Endodermal cell (in vitro differentiated cells): ENCODE measurements around the gene LEFTY2. TPM values are rescaled to one million over a fixed set of nuclear protein-coding genes. Genes with fewer than 3 reads are reported as not detected.

Experiments used
- DNase-seq: peaks from one replicate; pipeline ENCODE4 v3.0.0-alpha.2; 2017
- H3K27ac ChIP-seq: 2 replicates; pipeline ENCODE4 v1.5.1; 2013; ENCODE audit warnings: mild to moderate bottlenecking, low read depth, low read length, moderate library complexity
- H3K27me3 ChIP-seq: 2 replicates; pipeline ENCODE4 v1.6.1; 2013; ENCODE audit warnings: mild to moderate bottlenecking, low read length, moderate library complexity; ENCODE audit not compliant: insufficient read depth, control insufficient read depth, poor library complexity, severe bottlenecking
- H3K36me3 ChIP-seq: 2 replicates; pipeline ENCODE4 v1.7.0; 2013; ENCODE audit warnings: mild to moderate bottlenecking, low read length, moderate library complexity; ENCODE audit not compliant: control insufficient read depth, insufficient read depth
- H3K4me1 ChIP-seq: one replicate; pipeline ENCODE4 v1.7.0; 2013; ENCODE audit warnings: low read length; ENCODE audit not compliant: control insufficient read depth, insufficient read depth
- H3K4me3 ChIP-seq: 2 replicates; pipeline ENCODE4 v1.5.1; 2013; ENCODE audit warnings: mild to moderate bottlenecking, low read length, moderate library complexity
- H3K9ac ChIP-seq: 2 replicates; pipeline ENCODE4 v1.6.1; 2013; ENCODE audit warnings: mild to moderate bottlenecking, low read length, moderate library complexity; ENCODE audit not compliant: poor library complexity, severe bottlenecking; ENCODE audit errors: extremely low read depth
- H3K9me3 ChIP-seq: 2 replicates; pipeline ENCODE4 v1.6.1; 2013; ENCODE audit warnings: mild to moderate bottlenecking, low read length, moderate library complexity; ENCODE audit not compliant: control insufficient read depth
- H3K27ac Mint-ChIP-seq: 2 replicates; pipeline ENCODE4 v1.8.0; 2020; ENCODE audit warnings: mixed read lengths
- H3K27me3 Mint-ChIP-seq: 2 replicates; pipeline ENCODE4 v1.8.0; 2021; ENCODE audit warnings: mild to moderate bottlenecking, mixed read lengths; ENCODE audit not compliant: insufficient read depth
- H3K36me3 Mint-ChIP-seq: 2 replicates; pipeline ENCODE4 v1.8.0; 2020; ENCODE audit warnings: low read depth, mixed read lengths
- H3K4me1 Mint-ChIP-seq: 2 replicates; pipeline ENCODE4 v1.8.0; 2020; ENCODE audit warnings: mixed read lengths
- H3K4me3 Mint-ChIP-seq: 2 replicates; pipeline ENCODE4 v1.8.0; 2020; ENCODE audit warnings: mild to moderate bottlenecking, moderate library complexity, mixed read lengths
- H3K9me3 Mint-ChIP-seq: 2 replicates; pipeline ENCODE4 v1.8.0; 2020; ENCODE audit warnings: mild to moderate bottlenecking, mixed read lengths
- CTCF ChIP-seq: fragments of 200-600 bp; sonication (generic); conservative IDR thresholded peaks from 2 replicates; pipeline ENCODE4 v1.5.0; 2021; ENCODE audit warnings: antibody characterized with exemption, mild to moderate bottlenecking
- WGBS, 2 experiments: methylation state at CpG; one replicate each; pipeline versions ENCODE4 v1.1.5 to v1.1.7; 2013; ENCODE audit warnings: missing lambda C conversion rate in 2 of 2, mixed read lengths in 1 of 2; ENCODE audit not compliant: insufficient coverage in 1 of 2, insufficient read length in 1 of 2; 5-methylcytosine and 5-hydroxymethylcytosine counted together
- total RNA-seq, 2 donors: library from RNA; stranded (reverse); fragmentation: NEBNext Ultra II Directional in 1 of 2; extraction: Animal tissue kit (Norgen Biotek cat#: 25700) in 1 of 2; gene quantifications; 2 replicates in 1 of 2; 3 replicates in 1 of 2; pipeline ENCODE4 v1.2.1, GENCODE V29; 2021

Gene LEFTY2
- total RNA-seq, 2 donors from 2014 or later = 272 to 938 TPM

- H3K9me3 ChIP-seq = no peaks in the 10 kb centered on the region
- H3K4me1 Mint-ChIP-seq = peaks cover 14% of the 10 kb centered on the region
- 92 to 95% methylated on average over 5 of the region's 5 CpGs for WGBS, 2 experiments
- no peaks in the 10 kb centered on the region for H3K9me3 Mint-ChIP-seq
- H3K36me3 ChIP-seq = peaks cover 28% of the 10 kb centered on the region
- H3K27ac ChIP-seq = no peak overlapping the region
- no peaks in the 10 kb centered on the region for H3K4me1 ChIP-seq
- no peak overlapping the region for H3K4me3 ChIP-seq
- H3K27me3 Mint-ChIP-seq = no peaks in the 10 kb centered on the region
- no peak for TF ChIP-seq CTCF
- no peak overlapping the region for H3K4me3 Mint-ChIP-seq
- DNase-seq = no peak
- H3K27ac Mint-ChIP-seq = no peak overlapping the region
- no peaks in the 10 kb centered on the region for H3K27me3 ChIP-seq
- H3K9ac ChIP-seq = no peak overlapping the region
- peaks cover 7% of the 10 kb centered on the region for H3K36me3 Mint-ChIP-seq
Observed at GRCh38 chr1:225934711-225935110, 6.3 kb downstream of the LEFTY2 start.

GRCh38 chr1:225933072-225933471, 7.9 kb downstream of the LEFTY2 start:
- H3K27me3 ChIP-seq = no peaks in the 10 kb centered on the region
- no peak overlapping the region for H3K9ac ChIP-seq
- no peaks in the 10 kb centered on the region for H3K9me3 ChIP-seq
- Mint-ChIP-seq H3K4me3 (no peak overlapping the region), H3K27me3 (no peaks in the 10 kb centered on the region), H3K36me3 (peaks cover 6% of the 10 kb centered on the region), H3K4me1 (peaks cover 19% of the 10 kb centered on the region), H3K9me3 (no peaks in the 10 kb centered on the region), H3K27ac (no peak overlapping the region)
- no peak overlapping the region for H3K27ac ChIP-seq
- H3K4me3 ChIP-seq = no peak overlapping the region
- TF ChIP-seq CTCF = no peak
- DNase-seq = no peak
- peaks cover 12% of the 10 kb centered on the region for H3K36me3 ChIP-seq
- no peaks in the 10 kb centered on the region for H3K4me1 ChIP-seq
- 100% methylated on average over 1 of the region's 2 CpGs; no CpG with 5 or more reads in 1 of the 2 experiments for WGBS, 2 experiments

GRCh38 chr1:225931270-225932136, 9.5 kb downstream of the LEFTY2 start:
- H3K27me3 ChIP-seq = no peaks in the 10 kb centered on the region
- H3K4me1 ChIP-seq = no peaks in the 10 kb centered on the region
- H3K27me3 Mint-ChIP-seq = no peaks in the 10 kb centered on the region
- TF ChIP-seq CTCF = no peak
- no peaks in the 10 kb centered on the region for H3K9me3 Mint-ChIP-seq
- DNase-seq = no peak
- no peaks in the 10 kb centered on the region for H3K9me3 ChIP-seq
- no peak overlapping the region for H3K9ac ChIP-seq
- no peak overlapping the region for H3K4me3 ChIP-seq
- no peaks in the 10 kb centered on the region for H3K36me3 Mint-ChIP-seq
- H3K27ac ChIP-seq = no peak overlapping the region
- peaks cover 20% of the 10 kb centered on the region for H3K4me1 Mint-ChIP-seq
- H3K4me3 Mint-ChIP-seq = no peak overlapping the region
- WGBS, 2 experiments = 87 to 90% methylated on average over 5 of the region's 5 CpGs
- no peaks in the 10 kb centered on the region for H3K36me3 ChIP-seq
- H3K27ac Mint-ChIP-seq = peak overlapping the region; percentile 41
